Thyroid gland (tissue), 4 donors: ENCODE results near the gene PLPP3.

ENCODE experiments used
- CTCF ChIP-seq, 6 experiments: fragments of 200-600 bp in 3 of 6; fragments of 450-650 bp in 3 of 6; sonication (generic) in 3 of 6; IDR thresholded peaks; one replicate each; pipeline ENCODE4 v1.5.1; 2016 to 2019; ENCODE audit warnings: antibody characterized with exemption in 6 of 6, mild to moderate bottlenecking in 2 of 6, inconsistent platforms in 1 of 6, moderate library complexity in 1 of 6
- POLR2A ChIP-seq, 2 donors: fragments of 450-650 bp; IDR thresholded peaks; one replicate each; pipeline ENCODE4 v1.6.1; 2017; ENCODE audit warnings: antibody characterized with exemption in 2 of 2, mild to moderate bottlenecking in 2 of 2, moderate library complexity in 1 of 2

- TF ChIP-seq CTCF (IDR thresholded peaks at IDR 0.05): no peak
- no peak for TF ChIP-seq POLR2A (IDR thresholded peaks at IDR 0.05)
These were observed 17.9 kb downstream of the PLPP3 start for GRCh38 chr1:56561227-56562019.
